SU-DHL-6 (cell line): ENCODE data around the gene GRIN2A.

Source experiments
- EZH2phosphoT487 ChIP-seq: fragments of 200-600 bp; sonication (generic), shearing (Covaris generic); conservative IDR thresholded peaks from 2 replicates; pipeline ENCODE4 v1.6.1; 2018; ENCODE audit warnings: mild to moderate bottlenecking, antibody characterized with exemption, low read length, moderate library complexity, mixed read lengths
- TF ChIP-seq, protein P1 (sequence below): fragments of 200-600 bp; sonication (generic); IDR thresholded peaks from one replicate; pipeline ENCODE4 v1.5.1; 2017; ENCODE audit warnings: antibody characterized with exemption, mild to moderate bottlenecking, low read length, moderate library complexity; ENCODE audit not compliant: insufficient read depth, poor library complexity, severe bottlenecking

DNA sequence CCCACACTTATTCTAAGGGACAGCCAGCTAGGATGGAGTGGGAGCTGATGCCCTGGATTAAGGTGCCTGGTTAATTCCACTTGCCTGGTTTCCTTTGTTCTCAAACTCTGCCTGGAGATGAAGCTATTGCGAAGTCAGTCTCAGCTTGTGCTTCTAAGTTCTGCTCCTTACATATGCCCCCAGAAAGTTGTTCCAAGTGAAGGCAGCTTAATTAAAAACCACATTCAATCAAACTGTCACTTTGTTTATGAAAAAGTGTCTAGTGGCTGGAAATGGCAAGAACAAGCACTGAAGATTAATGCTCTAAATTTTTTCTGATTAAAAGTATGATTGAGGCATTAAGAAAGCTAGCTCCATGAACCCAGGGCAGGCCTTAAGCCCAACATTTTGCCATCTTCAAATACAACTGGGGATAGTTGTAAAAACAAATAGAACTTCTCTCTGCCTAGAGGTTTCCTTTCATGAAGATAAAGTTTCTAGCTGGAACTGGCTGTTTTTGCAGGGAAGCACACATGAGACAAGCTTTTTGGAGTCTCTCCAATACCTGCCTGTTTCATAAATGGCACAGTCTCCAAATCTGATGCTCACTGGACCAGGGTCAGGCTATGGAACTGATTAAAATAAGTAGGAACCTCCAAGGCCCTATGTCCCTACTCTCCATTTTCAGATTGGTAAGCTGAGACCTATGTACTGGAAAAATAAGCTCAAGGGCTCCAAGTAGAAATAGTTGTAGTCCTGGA, 100.9 kb downstream of the GRIN2A start:
- TF ChIP-seq, protein P1, sequence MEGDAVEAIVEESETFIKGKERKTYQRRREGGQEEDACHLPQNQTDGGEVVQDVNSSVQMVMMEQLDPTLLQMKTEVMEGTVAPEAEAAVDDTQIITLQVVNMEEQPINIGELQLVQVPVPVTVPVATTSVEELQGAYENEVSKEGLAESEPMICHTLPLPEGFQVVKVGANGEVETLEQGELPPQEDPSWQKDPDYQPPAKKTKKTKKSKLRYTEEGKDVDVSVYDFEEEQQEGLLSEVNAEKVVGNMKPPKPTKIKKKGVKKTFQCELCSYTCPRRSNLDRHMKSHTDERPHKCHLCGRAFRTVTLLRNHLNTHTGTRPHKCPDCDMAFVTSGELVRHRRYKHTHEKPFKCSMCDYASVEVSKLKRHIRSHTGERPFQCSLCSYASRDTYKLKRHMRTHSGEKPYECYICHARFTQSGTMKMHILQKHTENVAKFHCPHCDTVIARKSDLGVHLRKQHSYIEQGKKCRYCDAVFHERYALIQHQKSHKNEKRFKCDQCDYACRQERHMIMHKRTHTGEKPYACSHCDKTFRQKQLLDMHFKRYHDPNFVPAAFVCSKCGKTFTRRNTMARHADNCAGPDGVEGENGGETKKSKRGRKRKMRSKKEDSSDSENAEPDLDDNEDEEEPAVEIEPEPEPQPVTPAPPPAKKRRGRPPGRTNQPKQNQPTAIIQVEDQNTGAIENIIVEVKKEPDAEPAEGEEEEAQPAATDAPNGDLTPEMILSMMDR: no peak
- TF ChIP-seq EZH2phosphoT487: no peak
